Body of pancreas (tissue), 4 donors: ENCODE data around the gene FILIP1L. TPM values are rescaled to one million over a fixed set of nuclear protein-coding genes. Genes with fewer than 3 reads are reported as not detected.

Experiments
- ATAC-seq: fragments of 150-250 bp; one replicate; pipeline ENCODE4 v1.9.1; 2016
- DNase-seq, 4 donors: peaks; one replicate each; pipeline ENCODE4 v3.0.0-alpha.2; 2019
- H3K27ac ChIP-seq, 4 donors: fragments of 200-600 bp; sonication (generic); 1 replicate in 3 of 4; 2 replicates in 1 of 4; pipeline versions ENCODE4 v1.5.1 to v1.6.1; 2016 to 2019; ENCODE audit warnings: mild to moderate bottlenecking in 1 of 4, mixed read lengths in 1 of 4, moderate library complexity in 1 of 4
- H3K27me3 ChIP-seq, 2 donors: fragments of 200-600 bp; sonication (generic); one replicate each; pipeline ENCODE4 v1.6.0; 2016; ENCODE audit warnings: mild to moderate bottlenecking in 1 of 2
- H3K36me3 ChIP-seq, 2 donors: fragments of 200-600 bp; sonication (generic); replicated peaks in 1 of 2; 2 replicates each; pipeline ENCODE4 v1.5.1; 2016; ENCODE audit warnings: low read depth in 2 of 2; ENCODE audit not compliant: insufficient read depth in 1 of 2
- H3K4me1 ChIP-seq: fragments of 200-600 bp; sonication (generic); one replicate; pipeline ENCODE4 v1.6.0; 2016
- H3K4me3 ChIP-seq, 2 donors: fragments of 200-600 bp; sonication (generic); 1 replicate in 1 of 2; 2 replicates in 1 of 2; pipeline ENCODE4 v1.5.1; 2016 to 2019
- H3K9me3 ChIP-seq, 3 donors: fragments of 200-600 bp; sonication (generic); 1 replicate in 2 of 3; 2 replicates in 1 of 3; pipeline ENCODE4 v1.5.1; 2016
- POLR2A ChIP-seq, 3 donors: fragments of 450-650 bp; IDR thresholded peaks; one replicate each; pipeline ENCODE4 v1.6.1; 2016; ENCODE audit warnings: antibody characterized with exemption in 3 of 3, mild to moderate bottlenecking in 2 of 3
- WGBS, 2 donors: methylation state at CpG; one replicate each; pipeline ENCODE4 v1.1.5; 2017; 5-methylcytosine and 5-hydroxymethylcytosine counted together
- intact Hi-C: fragments of 100-400 bp; cut with DNase I; formaldehyde crosslinking; loops from one replicate; pipeline ENCODE4 v1.15.1; 2023
- total RNA-seq, 2 donors: library from RNA; depleted of rRNA; stranded (reverse); fragments of >200 nt; gene quantifications; one replicate each; pipeline ENCODE4 v1.1.0, GENCODE V29; 2016
- TF ChIP-seq, protein P1 (sequence below), 7 experiments: fragments of 450-650 bp in 4 of 7; fragments of 200-600 bp in 3 of 7; sonication (generic) in 3 of 7; IDR thresholded peaks; one replicate each; pipeline ENCODE4 v1.5.1; 2016 to 2019; ENCODE audit warnings: antibody characterized with exemption in 7 of 7

Gene FILIP1L
- total RNA-seq, 2 donors from 2014 or later = 27.8 to 47.8 TPM

DNA sequence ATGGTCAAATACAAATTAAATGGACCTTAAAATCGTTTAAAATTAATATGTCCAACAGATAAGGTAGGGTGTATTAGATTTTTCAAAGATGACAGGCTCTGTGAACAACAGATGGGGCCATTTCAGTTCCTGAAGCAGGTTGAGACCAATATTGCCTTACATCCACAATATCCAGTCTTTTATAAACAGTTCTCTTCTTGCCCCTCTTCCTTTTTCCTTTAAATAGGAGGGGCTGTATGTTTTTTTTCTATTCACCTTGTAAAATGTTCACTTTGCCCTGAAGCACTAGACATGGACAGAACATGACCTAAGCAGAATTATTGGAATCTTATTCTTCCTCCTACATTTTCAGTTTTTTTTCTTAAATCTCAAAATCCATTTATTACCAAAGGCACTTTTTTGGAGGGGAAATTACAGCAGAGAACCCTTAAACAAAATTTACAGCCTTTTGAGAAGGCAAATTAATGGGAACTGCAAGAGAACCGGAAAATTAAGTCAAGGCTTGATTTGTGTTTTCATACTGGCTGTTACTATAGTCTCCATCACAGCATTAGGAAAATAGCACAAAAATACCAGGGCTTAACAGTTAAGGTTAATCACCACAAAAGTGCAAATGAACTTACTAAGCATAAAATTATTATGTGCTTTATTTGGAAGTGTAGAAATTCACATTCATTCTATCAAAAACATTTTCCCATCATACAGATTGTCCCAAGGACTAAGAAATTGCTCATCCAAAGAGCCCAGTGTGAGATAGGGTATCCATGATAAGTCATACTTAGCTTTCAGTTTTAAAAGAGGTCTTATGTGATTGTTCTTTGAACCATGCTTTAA is 240.8 kb downstream of the FILIP1L start:
- DNase-seq (no peak), ATAC-seq (no peak)
- 25 to 36% methylated on average over 2 of the region's 2 CpGs for WGBS, 2 donors
- H3K27ac ChIP-seq = peak overlapping the region in 2 of 4 donors; percentile 15 to 90
- no peaks in the 10 kb centered on the region for H3K36me3 ChIP-seq
- H3K27me3 ChIP-seq = no peaks in the 10 kb centered on the region
- no peak overlapping the region for H3K4me3 ChIP-seq
- H3K9me3 ChIP-seq = no peaks in the 10 kb centered on the region
- no peak for TF ChIP-seq POLR2A (IDR thresholded peaks at IDR 0.05)
- TF ChIP-seq, protein P1, sequence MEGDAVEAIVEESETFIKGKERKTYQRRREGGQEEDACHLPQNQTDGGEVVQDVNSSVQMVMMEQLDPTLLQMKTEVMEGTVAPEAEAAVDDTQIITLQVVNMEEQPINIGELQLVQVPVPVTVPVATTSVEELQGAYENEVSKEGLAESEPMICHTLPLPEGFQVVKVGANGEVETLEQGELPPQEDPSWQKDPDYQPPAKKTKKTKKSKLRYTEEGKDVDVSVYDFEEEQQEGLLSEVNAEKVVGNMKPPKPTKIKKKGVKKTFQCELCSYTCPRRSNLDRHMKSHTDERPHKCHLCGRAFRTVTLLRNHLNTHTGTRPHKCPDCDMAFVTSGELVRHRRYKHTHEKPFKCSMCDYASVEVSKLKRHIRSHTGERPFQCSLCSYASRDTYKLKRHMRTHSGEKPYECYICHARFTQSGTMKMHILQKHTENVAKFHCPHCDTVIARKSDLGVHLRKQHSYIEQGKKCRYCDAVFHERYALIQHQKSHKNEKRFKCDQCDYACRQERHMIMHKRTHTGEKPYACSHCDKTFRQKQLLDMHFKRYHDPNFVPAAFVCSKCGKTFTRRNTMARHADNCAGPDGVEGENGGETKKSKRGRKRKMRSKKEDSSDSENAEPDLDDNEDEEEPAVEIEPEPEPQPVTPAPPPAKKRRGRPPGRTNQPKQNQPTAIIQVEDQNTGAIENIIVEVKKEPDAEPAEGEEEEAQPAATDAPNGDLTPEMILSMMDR (IDR thresholded peaks at IDR 0.05) = no peak
- intact Hi-C loops = no loop called here
- peaks cover 43% of the 10 kb centered on the region for H3K4me1 ChIP-seq

GRCh38 chr3:99872923-99873254 is 241.4 kb downstream of the FILIP1L start:
- Histone ChIP-seq H3K36me3 (no peaks in the 10 kb centered on the region), H3K4me1 (peaks cover 44% of the 10 kb centered on the region), H3K27ac (peak overlapping the region in 2 of 4 donors; percentile 11 to 90), H3K9me3 (no peaks in the 10 kb centered on the region), H3K27me3 (no peaks in the 10 kb centered on the region), H3K4me3 (no peak overlapping the region)
- intact Hi-C loops = no loop called here
- DNase-seq = no peak
- no peak for TF ChIP-seq POLR2A (IDR thresholded peaks at IDR 0.05)
- no peak for ATAC-seq

- 16% methylated on average over 4 of the region's 4 CpGs for WGBS, 2 donors
- no peak for DNase-seq
- peaks cover 44% of the 10 kb centered on the region for H3K4me1 ChIP-seq
Measured at GRCh38 chr3:99871231-99872045, 242.9 kb downstream of the FILIP1L start.

GRCh38 chr3:99870712-99871111 is 243.6 kb downstream of the FILIP1L start:
- WGBS, 2 donors = 63 to 66% methylated on average over 2 of the region's 2 CpGs
- peak overlapping the region in 2 of 4 donors; percentile 0 to 90 for H3K27ac ChIP-seq
- ATAC-seq (no peak), DNase-seq (no peak)
- TF ChIP-seq, protein P1 (IDR thresholded peaks at IDR 0.05) = no peak
- TF ChIP-seq POLR2A (IDR thresholded peaks at IDR 0.05) = no peak
- H3K4me1 ChIP-seq = peaks cover 46% of the 10 kb centered on the region
- H3K27me3 ChIP-seq = no peaks in the 10 kb centered on the region
- no peak overlapping the region for H3K4me3 ChIP-seq
- no peaks in the 10 kb centered on the region for H3K9me3 ChIP-seq
- no peaks in the 10 kb centered on the region for H3K36me3 ChIP-seq
- intact Hi-C loops = no loop called here

More at GRCh38 chr3:99871231-99872045, 242.9 kb downstream of the FILIP1L start:
- Histone ChIP-seq H3K4me3 (no peak overlapping the region), H3K27ac (peak overlapping the region in 2 of 4 donors; percentile 0 to 90), H3K36me3 (no peaks in the 10 kb centered on the region), H3K9me3 (no peaks in the 10 kb centered on the region), H3K27me3 (no peaks in the 10 kb centered on the region)
- intact Hi-C loops = no loop called here
- TF ChIP-seq, protein P1 (IDR thresholded peaks at IDR 0.05) = no peak
- TF ChIP-seq POLR2A (IDR thresholded peaks at IDR 0.05) = no peak
- ATAC-seq = no peak

DNA sequence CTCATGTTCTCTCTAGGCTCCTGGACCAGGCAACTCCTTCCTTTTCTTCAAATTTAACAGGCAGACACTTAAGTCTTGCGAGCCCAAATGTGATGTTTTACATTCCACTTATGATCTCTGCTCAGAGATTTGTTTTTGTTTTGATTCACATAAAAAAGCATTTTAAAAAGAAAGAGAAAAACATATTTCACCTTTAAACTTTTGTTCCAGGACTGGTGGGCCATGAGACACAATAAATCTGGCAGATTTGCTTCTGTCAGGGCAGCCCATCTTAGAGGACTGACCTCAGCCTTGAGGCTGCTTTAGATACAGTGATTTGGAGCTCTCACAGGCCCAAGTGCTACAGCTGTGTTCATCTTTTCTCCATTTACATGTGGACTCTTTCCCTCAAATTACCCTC is 244.7 kb downstream of the FILIP1L start:
- Histone ChIP-seq H3K4me1 (peaks cover 40% of the 10 kb centered on the region), H3K36me3 (no peaks in the 10 kb centered on the region), H3K27me3 (no peaks in the 10 kb centered on the region), H3K4me3 (no peak overlapping the region), H3K27ac (no peak overlapping the region), H3K9me3 (no peaks in the 10 kb centered on the region)
- TF ChIP-seq POLR2A (IDR thresholded peaks at IDR 0.05) = no peak
- TF ChIP-seq, protein P1 (IDR thresholded peaks at IDR 0.05) = no peak
- no peak for DNase-seq
- intact Hi-C loops = no loop called here
- 94 to 95% methylated on average over 1 of the region's 1 CpG for WGBS, 2 donors
- ATAC-seq = no peak
